WTC11 (cell line): Measurements from ENCODE around the gene ADORA1. TPM values are rescaled to one million over a fixed set of nuclear protein-coding genes. Genes with fewer than 3 reads are reported as not detected.
A peak's percentile ranks its signal among the peaks of the same experiment; 100 is the strongest.

Source experiments
- ATAC-seq: fragments of 200-7000 bp; cut with Tn5 transposase; 2 replicates; pipeline ENCODE4 v1.10.0; 2021; ENCODE audit warnings: mild to moderate bottlenecking, moderate library complexity
- CTCF ChIA-PET: fragments of 300-600 bp; sonication (Branson Sonifier 250); formaldehyde crosslinking; loops from one replicate; lab custom pipeline; 2021; ENCODE audit warnings: antibody characterized with exemption; lab: Charles Lee
- POLR2A ChIA-PET: fragments of 350-600 bp; sonication (Branson Sonifier 250); formaldehyde crosslinking; loops from one replicate; lab custom pipeline; 2021; ENCODE audit warnings: antibody characterized with exemption; lab: Charles Lee
- DNase-seq: peaks from one replicate; pipeline ENCODE4 v3.0.0; 2021; ENCODE audit warnings: low spot score
- H3K27ac Mint-ChIP-seq: 2 replicates; pipeline ENCODE4 v1.8.0; 2021; ENCODE audit warnings: mixed read lengths
- H3K27me3 Mint-ChIP-seq: 2 replicates; pipeline ENCODE4 v1.8.0; 2021; ENCODE audit warnings: low read depth, mild to moderate bottlenecking, moderate library complexity, mixed read lengths
- H3K36me3 Mint-ChIP-seq: 2 replicates; pipeline ENCODE4 v1.8.0; 2021; ENCODE audit warnings: mixed read lengths
- H3K4me1 Mint-ChIP-seq: 2 replicates; pipeline ENCODE4 v1.8.0; 2022; ENCODE audit warnings: mixed read lengths
- H3K4me3 Mint-ChIP-seq: 2 replicates; pipeline ENCODE4 v1.8.0; 2021; ENCODE audit warnings: mild to moderate bottlenecking, moderate library complexity, mixed read lengths
- H3K9me3 Mint-ChIP-seq: 2 replicates; pipeline ENCODE4 v1.8.0; 2021; ENCODE audit warnings: mixed read lengths
- CBFB ChIP-seq: sonication (generic); formaldehyde crosslinking; IDR thresholded peaks from 2 replicates; pipeline ENCODE4 v1.8.1; 2022; ENCODE audit warnings: mild to moderate bottlenecking, low read depth, missing genetic modification reagents
- CDX4 ChIP-seq: fragments of 250-450 bp; sonication (Bioruptor Pico); IDR thresholded peaks from 2 replicates; pipeline ENCODE4 v1.9.0; 2021; ENCODE audit warnings: moderate library complexity, mild to moderate bottlenecking, inconsistent platforms, borderline replicate concordance
- CREM ChIP-seq: sonication (generic); formaldehyde crosslinking; IDR thresholded peaks from 2 replicates; pipeline ENCODE4 v1.8.1; 2022; ENCODE audit warnings: mild to moderate bottlenecking, missing genetic modification reagents, moderate library complexity
- E2F4 ChIP-seq: sonication (generic); formaldehyde crosslinking; IDR thresholded peaks from 2 replicates; pipeline ENCODE4 v1.8.1; 2022; ENCODE audit warnings: low read depth, mild to moderate bottlenecking, moderate library complexity, missing genetic modification reagents, borderline replicate concordance
- ELF4 ChIP-seq: sonication (generic); formaldehyde crosslinking; IDR thresholded peaks from 2 replicates; pipeline ENCODE4 v1.8.1; 2022; ENCODE audit warnings: low read depth, mild to moderate bottlenecking, moderate library complexity, missing genetic modification reagents
- IRF2 ChIP-seq: sonication (generic); formaldehyde crosslinking; IDR thresholded peaks from 2 replicates; pipeline ENCODE4 v1.8.0; 2022; ENCODE audit warnings: low read depth, missing genetic modification reagents, borderline replicate concordance
- JUN ChIP-seq: sonication (generic); formaldehyde crosslinking; IDR thresholded peaks from 2 replicates; pipeline ENCODE4 v1.8.0; 2023; ENCODE audit warnings: mild to moderate bottlenecking, missing genetic modification reagents
- MAX ChIP-seq: sonication (generic); formaldehyde crosslinking; IDR thresholded peaks from 2 replicates; pipeline ENCODE4 v1.8.0; 2022; ENCODE audit warnings: mild to moderate bottlenecking, missing genetic modification reagents
- MXD4 ChIP-seq: fragments of 250-450 bp; sonication (Bioruptor Pico); IDR thresholded peaks from 2 replicates; pipeline ENCODE4 v1.8.0; 2021; ENCODE audit warnings: mild to moderate bottlenecking, moderate library complexity, borderline replicate concordance
- NFATC4 ChIP-seq: fragments of 250-450 bp; sonication (Bioruptor Pico); IDR thresholded peaks from 2 replicates; pipeline ENCODE4 v1.9.0; 2021; ENCODE audit warnings: mild to moderate bottlenecking
- SMAD3 ChIP-seq: sonication (generic); formaldehyde crosslinking; IDR thresholded peaks from 2 replicates; pipeline ENCODE4 v1.8.0; 2022; ENCODE audit warnings: missing genetic modification reagents, mild to moderate bottlenecking, borderline replicate concordance
- TCF7 ChIP-seq: sonication (generic); formaldehyde crosslinking; IDR thresholded peaks from 2 replicates; pipeline ENCODE4 v1.8.0; 2022; ENCODE audit warnings: mild to moderate bottlenecking, low read depth, missing genetic modification reagents, moderate library complexity
- USF1 ChIP-seq: sonication (generic); formaldehyde crosslinking; IDR thresholded peaks from 2 replicates; pipeline ENCODE4 v1.8.0; 2022; ENCODE audit warnings: mild to moderate bottlenecking, missing genetic modification reagents
- USF2 ChIP-seq: sonication (generic); formaldehyde crosslinking; IDR thresholded peaks from 2 replicates; pipeline ENCODE4 v1.8.1; 2023; ENCODE audit warnings: mild to moderate bottlenecking, missing genetic modification reagents, moderate library complexity
- ZBTB43 ChIP-seq: sonication (generic); formaldehyde crosslinking; IDR thresholded peaks from 2 replicates; pipeline ENCODE4 v1.8.1; 2023; ENCODE audit warnings: mild to moderate bottlenecking, missing genetic modification reagents
- ZMAT4 ChIP-seq: fragments of 250-450 bp; sonication (Bioruptor Pico); IDR thresholded peaks from 2 replicates; pipeline ENCODE4 v1.9.0; 2021; ENCODE audit warnings: mild to moderate bottlenecking
- ZNF138 ChIP-seq: sonication (generic); formaldehyde crosslinking; conservative IDR thresholded peaks from 2 replicates; pipeline ENCODE4 v1.8.1; 2022; ENCODE audit warnings: mild to moderate bottlenecking, moderate library complexity, missing genetic modification reagents
- ZNF317 ChIP-seq: sonication (generic); formaldehyde crosslinking; IDR thresholded peaks from 2 replicates; pipeline ENCODE4 v1.8.1; 2023; ENCODE audit warnings: low read depth, mild to moderate bottlenecking, moderate library complexity, missing genetic modification reagents, borderline replicate concordance
- ZNF396 ChIP-seq: fragments of 250-450 bp; sonication (Bioruptor Pico); IDR thresholded peaks from 2 replicates; pipeline ENCODE4 v1.8.0; 2021; ENCODE audit warnings: mild to moderate bottlenecking, moderate library complexity, borderline replicate concordance
- ZNF512 ChIP-seq: sonication (generic); formaldehyde crosslinking; IDR thresholded peaks from 2 replicates; pipeline ENCODE4 v1.8.1; 2022; ENCODE audit warnings: missing genetic modification reagents, borderline replicate concordance
- ZNF532 ChIP-seq: fragments of 250-450 bp; sonication (Bioruptor Pico); IDR thresholded peaks from 2 replicates; pipeline ENCODE4 v1.9.0; 2021; ENCODE audit warnings: mild to moderate bottlenecking, borderline replicate concordance
- total RNA-seq: library from RNA; stranded (reverse); gene quantifications from 3 replicates; pipeline ENCODE4 v1.2.3, GENCODE V29; 2021

Gene ADORA1
- total RNA-seq, 1 experiment from 2014 or later = 1.8 TPM

GRCh38 chr1:203149188-203149840 is 21.8 kb downstream of the ADORA1 start:
- no peaks in the 10 kb centered on the region for H3K27me3 Mint-ChIP-seq
- POLR2A ChIA-PET = interaction anchor here (1.3 kb wide), 1 partner anchor 15 kb away, joined by 3 read pairs; no protein-coding TSS in a partner anchor
- H3K27ac Mint-ChIP-seq = peak overlapping the region; percentile 57; the same call in 1 of the 2 replicates
- ATAC-seq = no peak
- H3K4me1 Mint-ChIP-seq = peaks cover 93% of the 10 kb centered on the region
- CTCF ChIA-PET = interaction anchor here (0.6 to 12.2 kb wide), 12 partner anchors 13 to 215 kb away, joined by 3 to 184 read pairs (median 14); partner anchors contain the start of gene ADORA1
- no peak for DNase-seq
- TF ChIP-seq TCF7 (CRISPR knock-in tag) (no peak), CBFB (CRISPR knock-in tag) (no peak), ZNF138 (CRISPR knock-in tag) (no peak), CREM (CRISPR knock-in tag) (no peak), IRF2 (CRISPR knock-in tag) (no peak), ZMAT4 (no peak), ZBTB43 (CRISPR knock-in tag) (no peak), E2F4 (no peak), MAX (CRISPR knock-in tag) (no peak), SMAD3 (CRISPR knock-in tag) (no peak), USF2 (CRISPR knock-in tag) (no peak), JUN (no peak), MXD4 (CRISPR knock-in tag) (no peak), ZNF317 (no peak), ZNF512 (CRISPR knock-in tag) (no peak)
- H3K9me3 Mint-ChIP-seq = no peaks in the 10 kb centered on the region
- H3K4me3 Mint-ChIP-seq = no peak overlapping the region
- no peaks in the 10 kb centered on the region for H3K36me3 Mint-ChIP-seq

- H3K27me3 Mint-ChIP-seq = no peaks in the 10 kb centered on the region
- DNase-seq = no peak
- no peaks in the 10 kb centered on the region for H3K9me3 Mint-ChIP-seq
- ChIA-PET CTCF (interaction anchor here (1.0 to 12.2 kb wide), 8 partner anchors 12 to 114 kb away, joined by 3 to 184 read pairs (median 14); partner anchors contain the start of gene ADORA1), POLR2A (no interaction called here)
- no peak for ATAC-seq
- H3K4me3 Mint-ChIP-seq = no peak overlapping the region
- H3K27ac Mint-ChIP-seq = 0 out of 2 replicates have a peak overlapping the region, but pooled peaks have one; percentile 42
- H3K36me3 Mint-ChIP-seq = no peaks in the 10 kb centered on the region
- H3K4me1 Mint-ChIP-seq = peaks cover 89% of the 10 kb centered on the region
- TF ChIP-seq NFATC4 (CRISPR knock-in tag) (no peak), ZNF396 (CRISPR knock-in tag) (no peak), ZNF532 (no peak), USF1 (CRISPR knock-in tag) (no peak), CDX4 (CRISPR knock-in tag) (no peak), ELF4 (CRISPR knock-in tag) (no peak), CBFB (CRISPR knock-in tag) (no peak)
Observed at GRCh38 chr1:203150511-203151297, 23.2 kb downstream of the ADORA1 start.
